HG03175 (cell line): ENCODE results near the gene MACROD2.
A peak's percentile ranks its signal among the peaks of the same experiment; 100 is the strongest.

Experiments used
- ATAC-seq: cut with Tn5 transposase; IDR thresholded peaks from one replicate; pipeline ENCODE4 v1.9.1; 2021; ENCODE audit warnings: mild to moderate bottlenecking, moderate library complexity; ENCODE audit not compliant: unreplicated experiment

The MACROD2 gene

DNA sequence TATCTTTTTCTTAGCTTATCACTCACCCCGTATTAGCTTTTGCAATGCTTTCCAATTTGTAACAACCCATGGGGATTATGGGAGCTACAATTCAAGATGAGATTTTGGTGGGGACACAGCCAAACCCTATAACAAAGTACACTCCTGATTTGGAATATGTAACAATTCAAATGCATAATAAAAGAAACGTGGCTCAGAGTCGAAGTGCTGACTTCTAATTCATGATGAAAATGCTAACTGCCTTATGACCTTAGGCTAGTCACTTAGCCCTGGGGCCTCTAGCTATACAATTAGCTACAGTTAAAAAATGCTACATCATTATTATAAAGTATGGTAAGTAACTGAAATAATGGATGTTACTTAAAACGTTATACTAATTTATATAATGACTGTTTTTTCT, 1297.1 kb downstream of the MACROD2 start:
- ATAC-seq: no peak

DNA sequence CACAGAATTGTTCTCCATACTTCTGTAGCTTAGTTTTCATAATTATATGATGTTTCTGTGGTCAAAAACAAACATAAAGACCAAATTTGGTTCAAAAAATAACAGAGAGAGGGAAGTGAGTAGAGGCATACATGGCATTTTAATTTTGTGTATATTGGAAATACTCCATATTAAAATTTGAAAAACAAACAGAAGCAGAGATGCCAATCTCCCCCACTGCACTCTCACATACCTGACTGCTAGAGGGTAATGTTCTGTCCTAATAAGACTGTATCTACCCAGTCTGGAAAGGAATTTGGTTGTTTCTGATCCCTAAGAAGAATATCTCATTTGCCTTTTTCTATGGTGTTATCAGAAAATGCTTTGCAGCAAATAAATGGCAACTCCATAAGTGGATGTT, 1301.1 kb downstream of the MACROD2 start:
- no peak for ATAC-seq

DNA sequence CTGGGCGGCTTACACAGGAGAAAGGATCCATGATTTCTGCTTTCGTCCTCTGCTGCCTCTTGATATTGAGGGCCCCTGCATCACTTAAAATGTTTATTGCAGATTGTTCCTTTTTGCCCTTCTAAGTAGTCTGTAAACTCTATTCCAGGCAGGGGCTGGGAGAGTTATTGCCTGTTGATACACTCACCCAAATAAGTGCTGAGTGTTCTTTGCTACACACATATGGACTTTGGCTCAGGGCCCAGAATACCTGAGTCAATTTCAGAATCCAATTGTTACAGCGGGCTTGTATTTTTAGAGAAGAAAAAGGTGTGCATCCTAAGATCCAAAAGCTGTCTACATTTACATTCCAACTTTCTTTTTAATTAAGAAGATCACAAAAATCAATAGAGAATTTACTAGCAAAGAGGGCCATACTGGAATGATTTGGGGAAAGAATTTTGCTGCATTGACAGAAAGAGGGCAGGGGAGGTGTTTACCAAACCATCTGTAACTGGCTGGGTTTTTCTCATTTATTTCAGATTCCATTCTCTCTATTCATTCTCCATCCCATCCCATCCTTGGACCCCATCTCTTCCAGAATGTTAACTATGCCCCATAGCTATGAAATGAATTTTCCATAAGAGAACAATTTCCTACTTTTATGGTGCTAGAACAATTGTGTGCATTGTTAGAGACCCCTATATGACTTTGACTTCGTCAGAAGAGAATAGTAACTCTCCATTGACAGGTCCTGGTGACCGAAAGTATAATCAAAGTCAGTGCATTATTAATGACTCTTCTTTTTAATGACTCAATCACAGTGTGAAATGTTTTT, 1302.0 kb downstream of the MACROD2 start:
- no peak for ATAC-seq

DNA sequence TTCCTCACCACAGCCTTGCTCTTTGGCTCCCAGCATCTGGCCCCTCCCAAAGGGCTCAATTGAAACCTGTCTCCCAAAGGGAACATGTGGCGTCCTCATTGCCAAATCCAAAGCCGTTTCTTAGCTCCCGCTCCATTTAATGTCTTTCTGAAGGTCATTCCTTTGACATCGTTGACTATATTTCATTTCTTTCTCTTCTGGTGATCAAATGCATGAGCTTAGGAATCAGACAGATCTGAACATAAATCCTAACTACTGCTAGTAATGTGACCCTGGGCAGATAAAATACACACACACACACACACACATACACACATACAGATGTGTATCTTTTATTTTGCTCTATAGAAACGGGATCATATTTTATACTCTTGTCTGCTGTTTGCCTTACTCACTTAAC, 1306.8 kb downstream of the MACROD2 start:
- no peak for ATAC-seq

DNA sequence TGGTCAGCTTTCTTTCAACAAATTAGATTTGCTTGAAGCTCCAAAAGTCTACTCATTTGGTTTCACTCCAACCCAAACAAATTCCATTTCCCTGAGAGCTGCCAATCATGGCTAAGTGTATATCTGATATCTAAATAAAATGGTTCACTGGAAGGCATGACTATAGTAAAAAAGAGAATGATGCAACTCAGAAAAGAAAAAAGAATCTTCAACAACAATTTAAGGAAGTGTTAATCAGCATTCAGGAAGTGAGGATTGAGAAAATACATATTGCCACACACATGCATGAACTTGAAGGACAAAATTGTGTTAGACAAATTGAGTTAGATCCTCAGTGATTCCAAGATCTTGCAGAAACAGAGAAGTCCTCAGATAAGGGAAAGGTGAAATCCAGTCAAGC, 1315.0 kb downstream of the MACROD2 start:
- no peak for ATAC-seq

DNA sequence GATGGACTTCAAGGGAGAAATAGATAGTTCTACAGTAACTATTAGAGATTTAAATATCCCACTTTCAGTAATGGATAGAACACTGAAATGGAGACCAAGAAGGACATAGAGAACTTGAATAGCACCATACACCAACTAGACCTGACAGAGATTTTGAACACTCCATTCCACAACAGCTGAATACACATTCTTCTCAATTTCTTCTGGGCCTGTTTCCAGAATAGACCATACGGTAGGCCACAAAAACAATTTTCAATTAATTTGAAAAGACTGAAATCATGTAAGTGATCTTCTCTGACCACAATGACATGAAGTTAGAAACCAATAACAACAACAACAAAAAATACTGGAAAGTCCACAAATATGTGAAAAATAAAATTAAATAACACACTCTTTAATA, 1321.2 kb downstream of the MACROD2 start:
- no peak for ATAC-seq

DNA sequence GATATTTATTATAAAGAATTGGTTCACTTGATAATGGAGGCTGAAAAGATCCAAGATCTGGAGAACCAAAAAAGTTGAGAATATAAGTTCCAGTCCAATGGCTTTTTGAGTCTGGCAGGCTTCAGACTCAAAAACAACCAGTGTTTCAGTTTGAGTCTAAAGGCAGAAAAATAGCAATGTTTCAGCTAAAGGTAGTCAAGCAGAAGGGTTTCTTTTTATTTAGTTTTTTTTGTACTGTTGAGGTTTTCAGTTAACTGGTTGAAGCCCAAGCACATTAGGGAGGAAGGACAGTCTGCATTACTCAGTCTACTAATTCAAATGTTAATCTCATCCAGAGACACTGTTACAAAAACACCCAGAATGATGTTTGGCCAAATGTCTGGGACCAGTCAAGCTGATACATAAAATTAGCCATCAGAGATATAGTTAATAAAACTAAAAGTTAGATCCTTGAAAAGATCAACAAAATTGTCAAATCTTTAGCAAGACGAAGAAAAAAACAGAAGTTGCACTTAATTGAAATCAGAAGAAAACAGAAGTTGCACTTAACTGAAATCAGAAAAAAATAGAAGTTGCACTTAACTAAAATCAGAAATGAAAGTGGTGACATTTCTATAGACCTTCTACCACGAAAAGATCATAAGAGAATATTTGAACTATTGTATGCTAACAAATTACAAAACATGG, 1322.4 kb downstream of the MACROD2 start:
- peak; percentile 85 for ATAC-seq

DNA sequence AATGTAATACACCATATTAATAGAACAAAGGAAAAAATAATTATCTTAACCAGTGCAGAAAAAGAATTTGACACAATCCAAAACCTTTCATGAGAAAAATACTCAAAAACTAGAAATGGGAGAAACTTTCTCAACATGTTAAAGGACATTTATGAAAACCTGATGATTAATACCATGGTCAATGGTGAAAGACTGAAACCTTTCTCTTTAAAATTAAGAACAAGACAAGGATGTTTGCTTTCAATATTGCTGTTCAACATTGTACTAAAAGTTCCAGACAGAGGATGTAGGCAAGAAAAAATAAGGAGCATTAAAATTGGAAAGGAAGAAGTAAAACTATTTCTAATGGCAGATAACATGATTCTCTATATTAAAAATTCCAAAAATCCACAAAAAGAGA, 1323.4 kb downstream of the MACROD2 start:
- peak; percentile 32 for ATAC-seq

DNA sequence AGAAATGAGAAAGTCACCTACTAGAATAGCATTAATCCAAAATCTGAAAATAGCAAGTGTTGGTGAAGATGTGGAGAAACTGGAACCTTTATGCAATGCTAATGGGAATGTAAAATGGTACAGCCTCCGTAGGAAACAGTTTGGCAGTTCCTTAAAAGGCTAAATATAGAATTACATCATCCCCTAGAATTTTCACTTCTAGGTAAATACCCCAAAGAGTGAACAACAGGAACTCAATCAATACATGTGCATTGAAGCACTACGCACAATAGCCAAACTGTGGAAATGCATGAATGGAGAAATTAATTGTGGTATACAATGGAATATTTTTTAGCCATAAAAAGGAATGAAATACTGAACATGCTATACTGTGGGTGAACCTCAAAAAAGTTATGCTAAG, 1324.1 kb downstream of the MACROD2 start:
- ATAC-seq: no peak

DNA sequence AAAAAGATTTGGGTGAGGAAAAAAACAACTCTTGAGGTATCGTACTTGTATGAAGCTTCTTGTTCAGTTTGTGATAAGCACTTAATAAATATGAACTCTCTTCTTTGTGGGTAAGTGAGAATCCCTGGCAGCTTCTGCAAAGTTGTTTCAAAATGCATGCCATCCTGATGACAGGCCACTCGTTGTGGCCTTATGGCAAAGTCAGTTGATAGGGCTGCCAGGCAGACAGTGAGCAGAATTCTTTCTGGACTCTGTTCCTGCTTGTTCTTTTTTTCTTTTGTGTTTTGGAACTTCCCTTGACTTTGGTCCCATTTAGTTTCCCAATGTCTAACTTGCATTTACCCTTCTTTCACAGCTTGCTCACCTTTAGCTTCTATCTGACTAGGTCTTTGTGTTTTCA, 1325.6 kb downstream of the MACROD2 start:
- no peak for ATAC-seq

DNA sequence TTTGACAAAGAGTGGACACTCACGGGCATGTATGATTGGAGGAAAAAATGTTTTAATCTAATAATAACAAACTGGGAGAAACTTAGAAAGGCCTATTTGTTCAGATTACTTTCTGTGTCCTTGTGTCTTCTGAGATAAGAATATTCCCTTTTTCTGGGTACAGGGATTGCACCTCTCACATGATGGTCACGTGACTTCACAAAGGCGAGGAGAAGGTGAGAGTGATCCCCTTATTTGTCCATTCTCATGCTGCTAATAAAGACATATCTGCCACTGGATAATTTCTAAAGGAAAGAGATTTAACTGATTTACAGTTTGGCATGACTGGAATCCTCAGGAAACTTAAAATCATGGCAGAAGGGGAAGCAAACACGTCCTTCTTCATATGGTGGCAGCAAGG, 1331.8 kb downstream of the MACROD2 start:
- no peak for ATAC-seq

DNA sequence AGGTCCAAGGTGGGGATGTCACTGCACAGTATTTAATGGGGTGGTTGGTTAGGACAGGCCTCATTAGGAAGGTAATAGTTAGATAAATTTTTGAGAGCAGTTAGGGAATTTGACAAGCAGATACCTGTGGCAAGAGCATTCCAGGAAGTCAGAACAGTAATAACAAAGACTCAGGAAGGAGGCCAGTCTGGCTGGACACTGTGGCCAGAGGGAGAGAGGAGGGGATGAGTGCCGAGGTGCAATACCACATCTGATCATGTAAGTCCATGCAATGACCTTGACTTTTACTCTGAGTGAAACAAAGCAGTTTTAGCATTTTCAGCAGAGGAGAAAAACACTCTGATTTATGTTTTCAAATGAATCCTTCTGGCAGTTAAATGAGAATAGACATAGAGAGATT, 1332.8 kb downstream of the MACROD2 start:
- ATAC-seq: no peak

DNA sequence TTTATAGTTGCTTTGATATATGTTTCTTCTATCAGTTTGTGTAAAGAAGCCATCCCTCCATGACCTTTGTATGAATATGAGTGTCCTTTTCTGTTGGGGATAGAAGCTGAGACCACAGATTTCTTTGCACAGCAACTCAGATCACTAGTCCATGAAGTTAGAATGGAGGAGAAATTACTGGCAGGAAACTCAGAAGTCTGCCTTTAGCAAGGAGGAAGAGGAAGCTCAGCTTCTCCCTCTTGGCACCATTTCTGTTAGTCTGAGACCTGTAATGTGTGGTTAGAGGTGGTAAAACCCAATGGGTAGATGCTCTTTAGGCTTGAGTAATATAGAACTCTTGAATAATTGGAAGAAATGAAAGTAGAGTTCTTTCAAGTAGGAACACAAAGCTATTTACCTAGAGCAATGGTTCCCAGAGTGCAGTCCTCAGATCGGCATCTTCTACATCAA, 1337.4 kb downstream of the MACROD2 start:
- peak; percentile 90 for ATAC-seq

DNA sequence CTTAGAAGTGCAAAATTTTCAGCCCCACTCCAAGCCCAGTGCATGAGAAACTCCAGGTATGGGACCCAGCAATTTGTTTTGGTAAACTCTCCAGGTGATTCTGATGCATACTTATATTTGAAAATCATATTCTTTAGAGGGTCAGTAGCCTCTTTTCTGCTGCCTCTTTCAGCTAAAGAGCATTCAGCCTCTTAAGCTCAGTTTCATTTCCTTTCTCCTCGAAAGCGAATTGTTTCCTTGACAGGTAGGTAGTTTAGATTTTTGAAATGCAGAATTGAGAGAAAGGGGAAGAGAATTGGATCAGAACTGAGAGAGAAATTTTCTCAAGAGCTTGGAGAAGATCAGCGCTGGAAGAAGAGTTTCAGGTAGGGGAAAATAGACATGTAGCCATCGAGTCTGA, 1337.9 kb downstream of the MACROD2 start:
- ATAC-seq: peak; percentile 40

DNA sequence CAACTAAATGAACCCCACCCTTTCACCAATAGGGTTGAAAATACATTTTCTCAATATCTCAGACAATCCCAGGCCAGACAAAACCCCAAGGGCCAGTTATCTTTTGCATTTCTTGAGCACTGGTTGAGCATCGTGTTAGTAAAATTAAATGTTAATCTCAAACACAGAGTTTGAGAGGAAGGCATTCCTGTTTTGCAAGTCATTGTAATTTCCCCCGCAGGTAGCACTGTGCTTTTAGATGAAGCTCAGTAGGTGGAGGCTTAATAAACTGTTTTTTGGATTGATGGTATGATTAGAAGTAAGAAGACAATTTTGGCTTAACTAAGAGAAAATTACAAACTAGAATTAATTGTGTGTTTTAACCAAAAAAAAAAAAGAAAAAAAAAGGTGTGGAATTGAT, 1340.7 kb downstream of the MACROD2 start:
- no peak for ATAC-seq

DNA sequence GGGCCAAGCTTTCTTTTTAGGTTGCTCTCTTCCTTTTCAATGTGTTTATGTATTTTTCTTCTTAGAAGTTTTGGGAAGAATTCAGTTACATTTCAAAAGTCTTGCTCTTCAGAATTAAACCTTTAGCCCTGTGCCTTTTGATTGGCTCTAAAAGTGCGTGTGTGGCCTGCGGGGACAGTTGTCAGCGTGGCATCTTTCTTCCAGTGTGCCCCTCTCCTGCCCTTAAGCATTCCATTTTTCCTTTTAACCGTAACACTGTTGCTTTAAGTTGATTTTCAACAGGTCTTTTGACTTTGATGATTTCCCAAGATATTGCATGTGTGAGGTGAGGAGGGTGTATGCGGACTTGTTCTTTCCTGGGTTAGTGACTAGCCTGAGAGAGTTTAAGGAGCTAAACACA, 1341.2 kb downstream of the MACROD2 start:
- ATAC-seq: no peak

DNA sequence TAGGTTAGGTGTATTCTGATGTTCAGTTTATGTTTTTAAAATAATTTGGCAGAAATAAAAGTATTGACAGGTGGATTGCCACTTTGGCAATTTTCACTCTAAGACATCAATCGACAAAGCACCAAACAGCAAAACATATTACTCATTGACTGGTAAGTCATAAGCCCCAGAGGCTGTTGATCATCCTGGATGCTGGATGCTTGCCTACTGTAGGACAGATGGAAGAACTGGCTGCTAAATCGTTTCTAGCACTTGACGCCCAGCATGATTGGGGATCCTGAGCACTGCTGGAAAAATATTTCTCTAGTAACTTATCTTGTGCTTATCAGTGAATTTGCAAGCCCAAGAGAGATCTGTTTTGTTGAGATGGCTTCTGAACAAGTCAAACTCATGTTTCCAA, 1343.9 kb downstream of the MACROD2 start:
- no peak for ATAC-seq

DNA sequence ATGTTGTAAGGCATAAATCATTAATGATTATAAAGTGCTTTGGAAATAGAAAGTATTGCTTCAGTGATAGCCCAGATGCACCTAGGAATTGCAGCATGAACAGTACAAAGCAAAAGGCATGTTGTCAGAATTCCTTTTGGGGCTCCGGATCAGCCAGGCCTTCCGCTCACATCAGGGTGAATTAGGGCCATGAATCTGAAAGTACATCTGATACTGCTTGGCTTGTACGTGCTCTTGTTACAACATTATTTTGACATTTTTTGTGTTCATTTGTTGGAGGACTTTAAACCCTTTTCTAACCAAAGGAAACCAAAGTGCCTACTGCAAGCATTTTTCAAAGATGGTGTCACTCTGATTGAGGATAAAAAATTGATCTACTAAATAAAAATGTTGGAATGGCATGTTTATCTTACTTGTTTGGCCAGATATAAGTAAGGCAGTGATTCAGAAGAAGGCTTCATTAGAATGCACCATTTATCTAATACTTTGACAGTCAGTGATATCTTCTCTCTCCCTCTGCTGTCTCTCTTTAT, 1347.7 kb downstream of the MACROD2 start:
- no peak for ATAC-seq

DNA sequence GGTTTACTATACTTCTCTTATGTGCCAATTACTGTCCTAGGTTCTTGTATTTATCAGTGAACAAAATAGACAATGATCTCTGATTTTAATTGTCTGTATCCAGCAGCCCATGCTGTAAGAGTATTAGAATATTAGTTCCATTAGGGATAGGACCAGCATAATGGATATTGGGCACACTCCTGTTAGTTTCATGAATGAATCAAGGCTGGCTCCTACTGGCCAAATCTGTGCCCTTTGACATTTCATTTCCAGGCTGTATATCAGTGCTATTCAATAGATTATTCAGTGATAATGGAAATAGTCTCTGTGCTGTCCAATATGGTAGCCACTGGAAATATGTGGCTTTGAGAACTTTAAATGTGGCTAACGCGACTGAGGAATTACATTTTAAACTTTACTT, 1350.0 kb downstream of the MACROD2 start:
- no peak for ATAC-seq

DNA sequence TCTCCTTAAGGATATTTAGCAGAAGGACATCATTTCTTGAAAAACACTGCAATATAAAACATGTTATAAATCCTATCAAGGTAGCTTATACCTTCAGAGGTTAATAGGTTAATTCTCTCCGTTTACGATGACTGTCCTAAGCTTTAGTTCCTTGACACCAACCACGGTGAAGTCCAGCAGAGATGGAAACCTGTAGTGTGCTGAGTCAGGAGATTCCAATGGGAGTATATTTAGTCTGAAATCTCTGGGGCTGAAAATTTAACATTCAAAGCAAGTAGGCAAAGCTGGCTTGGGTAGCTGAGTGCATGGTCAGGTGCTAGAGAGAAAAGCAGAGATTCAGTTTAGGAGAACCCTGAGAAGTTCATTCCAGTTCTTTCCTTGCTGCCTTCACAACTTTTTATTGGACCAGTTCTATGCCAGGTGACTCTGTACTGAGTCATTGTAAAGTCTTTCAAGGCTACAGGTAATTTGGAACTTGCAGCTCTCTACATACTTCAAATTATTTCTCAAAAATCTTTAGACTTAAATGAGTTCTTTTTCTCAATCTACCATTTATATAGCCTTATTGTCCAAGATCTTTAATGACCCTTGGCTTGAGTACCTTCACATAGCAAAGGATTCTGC, 1351.5 kb downstream of the MACROD2 start:
- no peak for ATAC-seq

DNA sequence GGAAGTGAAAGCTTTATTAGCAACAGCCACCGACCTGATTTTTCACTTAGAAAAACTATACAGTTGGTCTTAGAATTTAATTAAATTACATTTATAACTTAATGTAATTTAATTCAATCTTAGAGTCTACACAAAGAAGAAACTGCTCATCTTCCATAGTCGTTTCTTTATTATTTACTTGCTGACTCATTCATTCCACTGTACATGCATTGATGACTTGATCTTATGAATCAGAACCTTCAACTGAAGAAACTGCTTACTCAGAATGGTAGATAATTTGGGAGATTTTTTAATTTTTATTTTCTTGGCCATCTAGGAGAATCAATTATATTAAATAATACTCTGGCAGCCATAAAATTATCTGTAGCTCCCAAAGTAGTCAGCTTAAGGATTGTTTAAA, 1363.7 kb downstream of the MACROD2 start:
- no peak for ATAC-seq

DNA sequence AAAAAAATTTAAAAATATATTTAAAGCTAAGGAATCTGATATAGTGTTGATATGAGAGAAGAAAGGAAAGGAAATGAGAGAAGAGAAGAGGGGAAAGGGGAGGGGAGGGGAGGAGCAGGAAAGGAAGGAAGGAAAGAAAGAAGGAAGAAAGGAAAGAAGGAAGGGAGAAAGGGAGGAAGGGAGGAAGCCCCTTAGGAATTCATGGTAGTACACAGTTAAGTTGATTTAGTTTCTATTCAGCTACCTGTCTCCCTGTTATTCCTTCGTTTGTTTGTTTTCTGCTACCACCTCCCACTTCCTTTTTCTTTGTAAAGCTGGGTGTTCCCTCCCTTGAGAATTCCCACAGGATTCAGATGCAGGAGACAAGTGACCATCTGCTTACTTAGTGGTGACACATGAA, 1367.5 kb downstream of the MACROD2 start:
- ATAC-seq: no peak
